ENCODE measurements around the gene KRT5. TPM values are rescaled to one million over a fixed set of nuclear protein-coding genes. Genes with fewer than 3 reads are reported as not detected.

KRT5 gene
- total and polyA plus RNA-seq, 4 donors = 0.08 TPM; not detected in 3

DNA sequence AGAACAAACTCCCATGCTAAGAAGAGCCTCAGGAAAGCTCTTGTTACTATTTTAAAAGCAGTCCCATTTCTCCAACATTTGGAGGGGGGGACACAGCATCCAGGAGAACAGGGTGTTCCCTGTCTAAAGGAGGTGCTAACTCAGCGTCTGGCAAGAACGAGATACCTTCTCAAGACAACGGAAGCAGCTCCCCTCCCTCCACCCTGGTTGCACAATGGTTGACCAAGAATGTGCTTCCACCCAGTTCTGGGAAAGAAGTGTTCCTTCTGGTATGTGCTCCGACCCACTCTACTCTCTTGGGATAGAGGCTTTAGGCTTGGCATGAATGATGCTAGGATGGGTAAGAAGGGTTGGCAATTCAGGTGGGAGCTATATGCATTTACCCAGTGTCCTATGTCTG, 25.7 kb downstream of the KRT5 start:
- no peak for DNase-seq (ENCODE audit: low spot score)
- H3K27ac ChIP-seq (ENCODE audit: low read depth in 1 of 2, low read length in 2 of 2) = no peak overlapping the region
- 58% methylated on average over 4 of the region's 4 CpGs for WGBS

DNA sequence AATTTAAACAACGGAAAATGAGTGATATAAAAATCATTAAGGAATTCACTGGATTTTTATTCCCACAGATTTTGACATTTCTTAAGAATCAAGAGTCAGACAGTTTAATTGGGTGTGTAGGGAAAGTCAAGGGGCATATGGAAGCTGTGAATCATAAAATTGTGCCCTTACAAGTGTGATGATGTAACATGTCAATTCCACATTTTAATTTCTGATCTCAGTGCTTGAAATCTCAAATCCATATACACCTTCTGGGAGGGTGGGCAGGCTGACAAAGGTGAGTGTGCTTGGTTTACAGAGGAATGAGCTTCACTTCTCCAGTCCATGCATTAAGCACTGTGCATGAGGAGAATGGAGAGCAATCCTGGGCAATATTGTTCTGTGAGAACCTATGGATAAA, 26.1 kb downstream of the KRT5 start:
- DNase-seq (ENCODE audit: low spot score) = no peak
- 95% methylated on average over 1 of the region's 1 CpG for WGBS
- TF ChIP-seq, protein P1, sequence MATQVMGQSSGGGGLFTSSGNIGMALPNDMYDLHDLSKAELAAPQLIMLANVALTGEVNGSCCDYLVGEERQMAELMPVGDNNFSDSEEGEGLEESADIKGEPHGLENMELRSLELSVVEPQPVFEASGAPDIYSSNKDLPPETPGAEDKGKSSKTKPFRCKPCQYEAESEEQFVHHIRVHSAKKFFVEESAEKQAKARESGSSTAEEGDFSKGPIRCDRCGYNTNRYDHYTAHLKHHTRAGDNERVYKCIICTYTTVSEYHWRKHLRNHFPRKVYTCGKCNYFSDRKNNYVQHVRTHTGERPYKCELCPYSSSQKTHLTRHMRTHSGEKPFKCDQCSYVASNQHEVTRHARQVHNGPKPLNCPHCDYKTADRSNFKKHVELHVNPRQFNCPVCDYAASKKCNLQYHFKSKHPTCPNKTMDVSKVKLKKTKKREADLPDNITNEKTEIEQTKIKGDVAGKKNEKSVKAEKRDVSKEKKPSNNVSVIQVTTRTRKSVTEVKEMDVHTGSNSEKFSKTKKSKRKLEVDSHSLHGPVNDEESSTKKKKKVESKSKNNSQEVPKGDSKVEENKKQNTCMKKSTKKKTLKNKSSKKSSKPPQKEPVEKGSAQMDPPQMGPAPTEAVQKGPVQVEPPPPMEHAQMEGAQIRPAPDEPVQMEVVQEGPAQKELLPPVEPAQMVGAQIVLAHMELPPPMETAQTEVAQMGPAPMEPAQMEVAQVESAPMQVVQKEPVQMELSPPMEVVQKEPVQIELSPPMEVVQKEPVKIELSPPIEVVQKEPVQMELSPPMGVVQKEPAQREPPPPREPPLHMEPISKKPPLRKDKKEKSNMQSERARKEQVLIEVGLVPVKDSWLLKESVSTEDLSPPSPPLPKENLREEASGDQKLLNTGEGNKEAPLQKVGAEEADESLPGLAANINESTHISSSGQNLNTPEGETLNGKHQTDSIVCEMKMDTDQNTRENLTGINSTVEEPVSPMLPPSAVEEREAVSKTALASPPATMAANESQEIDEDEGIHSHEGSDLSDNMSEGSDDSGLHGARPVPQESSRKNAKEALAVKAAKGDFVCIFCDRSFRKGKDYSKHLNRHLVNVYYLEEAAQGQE (IDR thresholded peaks at IDR 0.05) = no peak
- TF ChIP-seq GABPA (IDR thresholded peaks at IDR 0.05 in 1 of 2, conservative IDR thresholded peaks at IDR 0.05 in 1 of 2) (no peak), TAF1 (conservative IDR thresholded peaks at IDR 0.05) (no peak), FOXA1 (IDR thresholded peaks at IDR 0.05) (no peak)
- TF ChIP-seq, protein P2, sequence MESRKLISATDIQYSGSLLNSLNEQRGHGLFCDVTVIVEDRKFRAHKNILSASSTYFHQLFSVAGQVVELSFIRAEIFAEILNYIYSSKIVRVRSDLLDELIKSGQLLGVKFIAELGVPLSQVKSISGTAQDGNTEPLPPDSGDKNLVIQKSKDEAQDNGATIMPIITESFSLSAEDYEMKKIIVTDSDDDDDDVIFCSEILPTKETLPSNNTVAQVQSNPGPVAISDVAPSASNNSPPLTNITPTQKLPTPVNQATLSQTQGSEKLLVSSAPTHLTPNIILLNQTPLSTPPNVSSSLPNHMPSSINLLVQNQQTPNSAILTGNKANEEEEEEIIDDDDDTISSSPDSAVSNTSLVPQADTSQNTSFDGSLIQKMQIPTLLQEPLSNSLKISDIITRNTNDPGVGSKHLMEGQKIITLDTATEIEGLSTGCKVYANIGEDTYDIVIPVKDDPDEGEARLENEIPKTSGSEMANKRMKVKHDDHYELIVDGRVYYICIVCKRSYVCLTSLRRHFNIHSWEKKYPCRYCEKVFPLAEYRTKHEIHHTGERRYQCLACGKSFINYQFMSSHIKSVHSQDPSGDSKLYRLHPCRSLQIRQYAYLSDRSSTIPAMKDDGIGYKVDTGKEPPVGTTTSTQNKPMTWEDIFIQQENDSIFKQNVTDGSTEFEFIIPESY (IDR thresholded peaks at IDR 0.05) = no peak

More for the DNA sequence above, 25.7 kb downstream of the KRT5 start:
- H3K9ac ChIP-seq (ENCODE audit: low read depth in 1 of 2, low read length in 2 of 2) = no peak overlapping the region
- H3K36me3 ChIP-seq (ENCODE audit: control insufficient read depth in 4 of 4, insufficient read depth in 3 of 4, low read depth in 1 of 4, low read length in 3 of 4) = no peaks in the 10 kb centered on the region
- peaks cover 0 to 6% (median 0%) of the 10 kb centered on the region in 4 donors for H3K27me3 ChIP-seq (ENCODE audit: control insufficient read depth in 4 of 4, insufficient read depth in 4 of 4, low read length in 3 of 4)
- no peaks in the 10 kb centered on the region for H3K9me3 ChIP-seq (ENCODE audit: control insufficient read depth in 4 of 4, low read length in 3 of 4)
- H3K4me3 ChIP-seq (ENCODE audit: low read depth in 1 of 3, low read length in 3 of 3) = no peak overlapping the region
- TF ChIP-seq, protein P3, sequence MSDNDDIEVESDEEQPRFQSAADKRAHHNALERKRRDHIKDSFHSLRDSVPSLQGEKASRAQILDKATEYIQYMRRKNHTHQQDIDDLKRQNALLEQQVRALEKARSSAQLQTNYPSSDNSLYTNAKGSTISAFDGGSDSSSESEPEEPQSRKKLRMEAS (IDR thresholded peaks at IDR 0.05) = no peak
- TF ChIP-seq, protein P2 (IDR thresholded peaks at IDR 0.05) = no peak
- TF ChIP-seq EGR1 (IDR thresholded peaks at IDR 0.05; ENCODE audit: low read depth in 2 of 2) = no peak
- TF ChIP-seq SP1 (IDR thresholded peaks at IDR 0.05) = no peak
- TF ChIP-seq RXRA (IDR thresholded peaks at IDR 0.05) = no peak
- TF ChIP-seq HNF4G (IDR thresholded peaks at IDR 0.05) = no peak
- TF ChIP-seq FOXA2 (IDR thresholded peaks at IDR 0.05) = no peak
- no peak for TF ChIP-seq YY1 (IDR thresholded peaks at IDR 0.05)
- TF ChIP-seq TAF1 (conservative IDR thresholded peaks at IDR 0.05) = no peak
- no peak for TF ChIP-seq JUND (IDR thresholded peaks at IDR 0.05)
- TF ChIP-seq, protein P1 (IDR thresholded peaks at IDR 0.05) = no peak
- TF ChIP-seq GABPA (IDR thresholded peaks at IDR 0.05 in 1 of 2, conservative IDR thresholded peaks at IDR 0.05 in 1 of 2) = no peak
- TF ChIP-seq RAD21 (IDR thresholded peaks at IDR 0.05) = no peak
- TF ChIP-seq HNF4A (conservative IDR thresholded peaks at IDR 0.05) = no peak
- TF ChIP-seq, protein P4, sequence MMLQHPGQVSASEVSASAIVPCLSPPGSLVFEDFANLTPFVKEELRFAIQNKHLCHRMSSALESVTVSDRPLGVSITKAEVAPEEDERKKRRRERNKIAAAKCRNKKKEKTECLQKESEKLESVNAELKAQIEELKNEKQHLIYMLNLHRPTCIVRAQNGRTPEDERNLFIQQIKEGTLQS (IDR thresholded peaks at IDR 0.05) = no peak
- TF ChIP-seq, protein P5, sequence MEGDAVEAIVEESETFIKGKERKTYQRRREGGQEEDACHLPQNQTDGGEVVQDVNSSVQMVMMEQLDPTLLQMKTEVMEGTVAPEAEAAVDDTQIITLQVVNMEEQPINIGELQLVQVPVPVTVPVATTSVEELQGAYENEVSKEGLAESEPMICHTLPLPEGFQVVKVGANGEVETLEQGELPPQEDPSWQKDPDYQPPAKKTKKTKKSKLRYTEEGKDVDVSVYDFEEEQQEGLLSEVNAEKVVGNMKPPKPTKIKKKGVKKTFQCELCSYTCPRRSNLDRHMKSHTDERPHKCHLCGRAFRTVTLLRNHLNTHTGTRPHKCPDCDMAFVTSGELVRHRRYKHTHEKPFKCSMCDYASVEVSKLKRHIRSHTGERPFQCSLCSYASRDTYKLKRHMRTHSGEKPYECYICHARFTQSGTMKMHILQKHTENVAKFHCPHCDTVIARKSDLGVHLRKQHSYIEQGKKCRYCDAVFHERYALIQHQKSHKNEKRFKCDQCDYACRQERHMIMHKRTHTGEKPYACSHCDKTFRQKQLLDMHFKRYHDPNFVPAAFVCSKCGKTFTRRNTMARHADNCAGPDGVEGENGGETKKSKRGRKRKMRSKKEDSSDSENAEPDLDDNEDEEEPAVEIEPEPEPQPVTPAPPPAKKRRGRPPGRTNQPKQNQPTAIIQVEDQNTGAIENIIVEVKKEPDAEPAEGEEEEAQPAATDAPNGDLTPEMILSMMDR (IDR thresholded peaks at IDR 0.05; ENCODE audit: low read depth, low read length, missing input control) = no peak
- no peaks in the 10 kb centered on the region for H3K4me1 ChIP-seq (ENCODE audit: control insufficient read depth in 4 of 4, insufficient read depth in 4 of 4, low read length in 3 of 4)

More for the DNA sequence above, 26.1 kb downstream of the KRT5 start:
- Histone ChIP-seq H3K27me3 (ENCODE audit: control insufficient read depth in 4 of 4, insufficient read depth in 4 of 4, low read length in 3 of 4) (peaks cover 0 to 6% (median 0%) of the 10 kb centered on the region in 4 donors), H3K9ac (ENCODE audit: low read depth in 1 of 2, low read length in 2 of 2) (no peak overlapping the region), H3K4me1 (ENCODE audit: control insufficient read depth in 4 of 4, insufficient read depth in 4 of 4, low read length in 3 of 4) (no peaks in the 10 kb centered on the region), H3K9me3 (ENCODE audit: control insufficient read depth in 4 of 4, low read length in 3 of 4) (no peaks in the 10 kb centered on the region), H3K36me3 (ENCODE audit: control insufficient read depth in 4 of 4, insufficient read depth in 3 of 4, low read depth in 1 of 4, low read length in 3 of 4) (no peaks in the 10 kb centered on the region), H3K4me3 (ENCODE audit: low read depth in 1 of 3, low read length in 3 of 3) (no peak overlapping the region), H3K27ac (ENCODE audit: low read depth in 1 of 2, low read length in 2 of 2) (no peak overlapping the region)

All from liver (tissue), 9 donors.